HG03196 (cell line): ENCODE data around the gene SRSF8.
"Not testable (repeated sequence)": the region's sequence is repeated elsewhere in the genome, so short reads cannot be mapped to it uniquely, and the experiment has no call there.

Experiments used
- ATAC-seq: cut with Tn5 transposase; IDR thresholded peaks from one replicate; pipeline ENCODE4 v1.9.1; 2021; ENCODE audit not compliant: unreplicated experiment

The SRSF8 gene, protein sequence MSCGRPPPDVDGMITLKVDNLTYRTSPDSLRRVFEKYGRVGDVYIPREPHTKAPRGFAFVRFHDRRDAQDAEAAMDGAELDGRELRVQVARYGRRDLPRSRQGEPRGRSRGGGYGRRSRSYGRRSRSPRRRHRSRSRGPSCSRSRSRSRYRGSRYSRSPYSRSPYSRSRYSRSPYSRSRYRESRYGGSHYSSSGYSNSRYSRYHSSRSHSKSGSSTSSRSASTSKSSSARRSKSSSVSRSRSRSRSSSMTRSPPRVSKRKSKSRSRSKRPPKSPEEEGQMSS

DNA sequence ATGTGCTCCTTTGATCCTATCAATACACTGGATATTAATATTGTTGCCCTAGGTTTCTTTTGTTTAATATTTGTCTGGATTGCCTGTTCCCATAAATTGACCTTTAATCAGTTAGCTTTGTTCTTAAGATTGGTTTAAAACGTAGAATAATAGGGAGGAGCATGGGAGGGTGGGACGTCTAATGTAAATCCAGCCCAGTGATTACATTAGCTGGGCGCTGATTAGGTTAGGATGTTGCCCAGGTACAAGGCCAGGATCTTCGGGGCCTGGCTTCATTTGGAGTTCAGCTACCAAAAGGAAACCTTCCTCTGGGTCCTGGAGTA is at the start of gene SRSF8:
SRSF8 (plus strand) TSS at position 204 of the 323 bp plus-strand sequence. CDS start 308 bp downstream, outside the sequence.
- peak; percentile 33 for ATAC-seq

DNA sequence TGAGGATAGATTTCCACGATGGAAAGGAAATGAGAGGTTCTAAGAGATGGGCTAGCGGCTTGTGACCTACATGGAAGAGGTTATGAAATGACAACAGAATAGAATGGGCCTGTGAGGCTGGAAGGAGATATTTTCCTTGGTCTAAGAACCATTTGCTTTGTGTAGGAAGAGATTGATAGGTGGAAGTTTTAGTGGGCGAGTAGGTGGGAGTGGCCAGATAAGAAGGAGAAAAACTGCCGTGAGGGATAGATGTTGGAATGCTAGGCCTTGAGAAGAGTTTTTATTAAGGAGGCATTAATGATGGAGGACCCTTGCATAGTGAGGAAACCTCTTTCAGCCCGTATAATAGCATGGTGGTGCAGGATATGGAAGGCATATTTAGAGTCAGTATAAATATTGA is 45.3 kb upstream of the SRSF8 start:
- not testable (repeated sequence) for ATAC-seq

DNA sequence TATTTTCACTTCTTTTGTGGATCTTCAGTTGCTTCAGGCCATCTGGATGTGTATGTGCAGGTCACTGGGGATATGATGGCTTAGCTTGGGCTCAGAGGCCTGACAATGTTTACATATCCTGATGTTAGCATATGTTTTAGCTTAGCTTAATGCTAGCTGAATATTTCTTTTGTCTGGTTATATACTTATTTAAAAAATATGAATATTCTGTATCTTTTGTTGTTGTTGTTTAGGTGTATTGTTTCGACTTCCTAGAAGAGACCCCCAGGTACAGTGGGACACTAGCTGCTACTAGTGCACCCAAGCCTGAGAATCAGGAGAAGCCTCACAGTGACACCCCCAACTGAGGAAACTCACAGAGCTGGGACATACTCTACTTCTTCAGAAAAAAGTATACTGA is 41.8 kb upstream of the SRSF8 start, which contains the start of gene KDM4E:
KDM4E (plus strand) TSS at position 301 of the 400 bp plus-strand sequence. CDS start 300 bp downstream, outside the sequence.
- no peak for ATAC-seq

DNA sequence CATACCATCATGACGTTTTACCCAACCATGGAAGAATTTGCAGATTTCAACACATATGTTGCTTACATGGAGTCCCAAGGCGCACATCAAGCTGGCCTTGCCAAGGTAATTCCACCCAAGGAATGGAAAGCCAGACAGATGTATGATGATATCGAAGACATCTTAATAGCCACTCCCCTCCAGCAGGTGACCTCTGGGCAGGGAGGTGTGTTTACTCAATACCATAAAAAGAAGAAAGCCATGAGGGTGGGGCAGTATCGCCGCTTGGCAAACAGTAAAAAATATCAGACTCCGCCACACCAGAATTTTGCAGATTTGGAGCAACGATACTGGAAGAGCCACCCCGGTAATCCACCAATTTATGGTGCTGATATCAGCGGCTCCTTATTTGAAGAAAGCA is 41.1 kb upstream of the SRSF8 start:
- not testable (repeated sequence) for ATAC-seq

DNA sequence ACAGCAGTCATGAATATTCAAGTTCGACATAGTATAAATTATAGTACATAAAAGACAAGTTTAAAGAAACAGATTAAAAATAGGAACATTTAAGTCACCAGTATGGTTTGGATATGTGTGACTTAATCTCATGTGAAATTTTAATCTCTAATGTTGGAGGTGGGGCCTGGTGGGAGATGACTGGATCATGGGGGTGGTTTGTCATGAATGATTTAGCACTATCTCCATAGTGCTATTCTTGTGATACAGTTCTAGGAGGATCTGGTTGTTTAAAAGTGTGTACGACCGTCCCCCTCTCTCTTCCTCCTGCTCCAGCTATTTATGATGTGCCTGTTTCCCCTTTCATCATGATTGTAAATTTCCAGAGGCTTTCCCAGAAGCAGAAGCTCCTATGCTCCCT is 38.4 kb upstream of the SRSF8 start:
- no peak for ATAC-seq

DNA sequence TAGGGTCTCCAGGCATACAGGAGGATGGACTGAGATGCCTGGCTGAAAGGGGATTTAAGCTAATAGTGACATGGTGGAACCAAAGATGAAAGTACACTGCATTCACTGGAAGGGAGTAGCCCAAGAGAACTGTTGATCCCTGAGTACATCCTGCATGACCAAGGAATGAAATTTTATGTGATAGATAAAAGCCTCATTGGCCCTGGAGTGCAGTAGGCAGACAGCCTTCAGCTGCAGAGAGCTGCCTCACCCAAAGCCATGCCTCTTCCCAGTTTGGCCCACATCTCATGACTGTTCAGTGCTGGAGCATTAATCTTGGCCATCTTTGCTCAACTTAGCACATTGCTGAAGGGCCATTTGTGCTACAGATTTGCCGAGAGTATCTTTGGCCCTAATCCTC is 33.7 kb upstream of the SRSF8 start:
- no peak for ATAC-seq

DNA sequence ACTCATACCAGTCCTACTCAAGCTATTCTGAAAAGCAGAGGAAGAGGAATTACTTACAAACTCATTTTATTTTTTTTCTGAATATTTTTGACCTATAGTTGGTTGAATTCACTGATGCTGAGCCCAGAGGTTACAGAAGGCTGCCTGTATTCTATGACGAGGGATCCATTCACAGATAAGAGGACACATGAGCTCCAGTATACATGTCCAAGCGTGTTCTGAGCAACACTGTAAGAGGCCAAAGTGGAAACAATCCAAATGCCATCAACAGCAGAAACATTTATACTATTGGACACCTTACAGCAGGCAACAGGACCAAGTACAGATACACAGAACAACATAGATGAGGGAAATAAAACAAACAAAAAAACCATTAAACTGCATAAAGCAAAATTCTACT is 31.4 kb upstream of the SRSF8 start:
- ATAC-seq: no peak

DNA sequence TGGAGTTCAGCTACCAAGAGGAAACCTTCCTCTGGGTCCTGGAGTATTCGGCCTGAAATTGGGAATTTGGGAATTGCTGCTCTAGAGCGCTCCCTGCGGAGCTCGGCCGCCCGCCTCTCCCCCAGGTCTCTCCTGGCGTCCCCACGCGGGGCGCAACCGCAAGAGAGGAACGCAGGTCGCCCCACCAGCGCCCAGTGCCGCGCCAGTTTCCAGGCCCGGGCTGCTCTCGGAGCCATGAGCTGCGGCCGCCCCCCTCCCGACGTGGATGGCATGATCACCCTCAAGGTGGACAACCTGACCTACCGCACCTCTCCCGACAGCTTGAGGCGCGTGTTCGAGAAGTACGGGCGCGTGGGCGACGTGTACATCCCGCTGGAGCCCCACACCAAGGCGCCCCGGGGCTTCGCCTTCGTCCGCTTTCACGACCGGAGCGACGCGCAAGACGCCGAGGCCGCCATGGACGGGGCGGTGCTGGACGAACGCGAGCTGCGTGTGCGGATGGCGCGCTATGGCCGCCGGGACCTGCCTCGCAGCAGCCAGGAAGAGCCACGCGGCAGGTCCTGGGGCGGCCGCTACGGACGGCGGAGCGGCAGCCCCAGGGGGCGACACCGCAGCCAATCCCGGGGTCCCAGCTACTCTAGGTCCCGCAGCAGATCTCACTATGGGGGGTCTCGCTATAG is 29.2 kb upstream of the SRSF8 start:
- not testable (repeated sequence) for ATAC-seq

DNA sequence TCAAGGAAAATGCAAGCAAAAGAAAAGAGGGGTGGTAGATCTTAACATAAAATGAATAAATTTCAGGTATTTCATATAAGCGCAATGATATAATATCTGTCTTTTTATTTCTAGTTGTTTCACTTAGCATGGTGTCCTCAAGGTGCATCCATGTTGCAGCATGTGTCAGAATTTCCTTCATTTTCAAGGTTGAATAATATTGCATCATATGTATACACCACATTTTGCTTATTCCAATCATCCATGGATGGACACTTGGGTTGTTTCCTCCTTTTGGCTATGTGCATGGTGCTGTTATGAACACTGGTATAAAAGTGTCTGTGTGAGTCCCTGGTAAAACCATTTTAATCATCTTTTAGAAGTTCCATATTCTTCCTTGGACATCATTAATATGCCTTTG is 24.5 kb upstream of the SRSF8 start:
- no peak for ATAC-seq

DNA sequence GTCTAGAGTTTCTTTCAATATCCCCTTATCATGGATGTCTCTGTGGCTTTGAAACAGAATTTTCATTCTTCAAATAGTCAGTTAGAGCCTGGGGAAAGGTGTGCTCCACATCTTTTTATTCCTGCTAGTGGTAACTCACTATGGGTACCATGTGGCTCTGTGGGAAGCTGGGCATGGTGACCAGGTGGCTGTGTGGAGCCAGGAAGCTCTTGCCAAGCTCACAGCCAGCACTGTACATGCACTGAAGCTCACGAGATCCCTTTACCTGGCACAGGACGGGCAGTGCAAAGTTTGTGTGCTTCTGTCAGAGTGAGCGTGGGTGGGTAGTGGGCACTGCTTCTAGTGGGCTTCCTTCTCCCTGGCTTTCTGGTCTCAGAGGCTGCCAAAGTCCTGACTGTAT is 23.8 kb upstream of the SRSF8 start:
- ATAC-seq: no peak

DNA sequence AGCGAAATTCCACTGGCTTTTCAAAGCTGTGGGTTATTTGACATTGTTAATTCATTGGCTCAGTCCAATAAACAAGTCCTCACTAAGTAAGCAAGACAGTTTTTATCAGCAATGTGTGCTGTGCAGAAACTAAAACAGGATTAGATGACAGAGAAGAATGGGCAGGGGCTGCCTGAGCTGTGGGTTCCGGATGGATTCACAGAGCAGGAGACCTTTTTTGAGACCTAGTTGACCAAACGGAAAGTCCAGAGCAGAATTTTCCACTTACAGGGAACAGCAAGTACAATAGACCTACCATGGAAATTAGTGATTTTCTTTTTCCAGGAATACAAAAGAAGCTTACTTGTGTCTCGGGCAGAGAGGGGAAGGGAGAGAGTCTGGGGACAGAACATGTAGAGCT is 22.7 kb upstream of the SRSF8 start:
- no peak for ATAC-seq

DNA sequence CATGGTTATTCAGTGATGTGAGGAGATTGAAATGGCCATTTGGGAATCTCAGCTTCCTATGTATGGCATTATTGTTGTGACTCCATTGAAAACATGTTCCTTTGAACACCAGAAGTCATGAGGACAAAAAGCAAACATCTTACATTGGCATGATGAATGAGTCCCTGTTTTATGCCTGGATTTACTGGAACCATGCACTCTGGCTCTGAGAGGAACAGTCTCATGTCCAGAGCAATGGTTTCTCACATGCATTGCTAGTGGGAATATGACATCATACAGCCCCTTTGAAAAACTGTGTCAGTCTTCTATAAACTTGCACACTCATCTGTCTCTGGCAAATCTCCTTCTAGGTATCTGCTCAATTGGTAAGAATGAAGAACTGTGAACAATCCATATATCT is 20.9 kb upstream of the SRSF8 start:
- no peak for ATAC-seq

DNA sequence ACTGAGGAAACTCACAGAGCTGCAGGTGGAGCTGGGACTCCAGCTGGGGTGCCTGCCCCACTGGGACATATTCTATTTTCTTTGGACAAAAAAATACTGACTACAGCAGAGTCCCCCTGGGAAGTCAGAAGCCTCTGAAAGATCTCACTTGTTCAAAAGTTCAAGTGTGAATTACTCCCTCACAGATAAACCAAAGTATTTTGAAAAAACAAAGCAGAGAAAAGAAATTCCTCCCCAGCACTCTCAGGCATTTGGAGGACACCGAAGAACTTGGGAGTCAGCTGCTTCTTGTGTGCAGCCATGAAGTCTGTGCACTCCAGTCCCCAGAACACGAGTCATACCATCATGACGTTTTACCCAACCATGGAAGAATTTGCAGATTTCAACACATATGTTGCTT is 17.6 kb upstream of the SRSF8 start, which contains the start of gene KDM4F:
KDM4F (plus strand) TSS at position 301 of the 400 bp plus-strand sequence.
- not testable (repeated sequence) for ATAC-seq

DNA sequence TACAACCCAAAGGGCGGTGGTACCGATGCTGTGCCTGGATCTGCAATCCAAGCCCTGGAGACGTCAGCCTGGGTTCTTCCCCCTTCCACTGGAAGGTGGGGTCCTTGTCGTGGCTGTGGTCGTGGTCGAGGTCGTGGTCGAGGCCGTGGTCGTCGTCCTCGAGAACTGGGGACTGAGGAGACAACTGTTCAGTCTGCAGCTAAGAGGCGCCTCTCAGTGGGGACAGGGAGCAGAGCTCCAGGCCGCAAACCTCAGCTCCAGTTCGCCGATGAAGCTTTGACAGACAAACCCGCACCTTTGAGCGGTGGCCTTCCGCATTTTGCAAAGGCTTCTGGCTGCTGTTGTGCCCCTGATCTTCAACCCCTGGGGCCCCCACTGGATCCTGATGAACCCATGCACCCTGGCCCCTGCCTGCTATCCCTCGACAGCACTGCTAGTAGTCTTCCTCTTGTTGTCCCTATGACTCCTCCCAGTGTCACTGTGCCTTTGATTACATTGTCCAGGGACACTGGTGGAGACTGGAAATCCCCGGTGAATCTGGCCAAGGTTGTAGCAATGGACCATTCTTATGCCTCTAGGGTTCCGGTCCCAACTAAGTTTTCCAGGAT is 16.0 kb upstream of the SRSF8 start:
- ATAC-seq: no peak

DNA sequence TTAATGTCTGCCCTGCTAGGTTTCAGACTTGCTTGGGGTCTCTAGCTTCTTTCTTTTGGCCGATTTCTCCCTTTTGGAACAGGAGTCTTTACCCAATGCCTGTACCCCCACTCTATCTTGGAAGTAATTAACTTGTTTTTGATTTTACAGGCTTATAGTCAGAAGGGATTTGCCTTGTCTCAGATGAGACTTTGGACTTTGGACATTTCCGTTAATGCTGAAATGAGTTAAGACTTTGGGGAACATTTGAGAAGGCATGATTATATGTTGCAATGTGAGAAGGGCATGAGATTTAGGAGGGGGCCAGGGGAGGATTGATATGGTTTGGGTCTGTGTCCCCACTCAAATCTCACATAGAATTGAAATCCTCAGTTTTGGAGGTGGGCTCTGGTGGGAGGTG is 12.4 kb upstream of the SRSF8 start:
- ATAC-seq: no peak

DNA sequence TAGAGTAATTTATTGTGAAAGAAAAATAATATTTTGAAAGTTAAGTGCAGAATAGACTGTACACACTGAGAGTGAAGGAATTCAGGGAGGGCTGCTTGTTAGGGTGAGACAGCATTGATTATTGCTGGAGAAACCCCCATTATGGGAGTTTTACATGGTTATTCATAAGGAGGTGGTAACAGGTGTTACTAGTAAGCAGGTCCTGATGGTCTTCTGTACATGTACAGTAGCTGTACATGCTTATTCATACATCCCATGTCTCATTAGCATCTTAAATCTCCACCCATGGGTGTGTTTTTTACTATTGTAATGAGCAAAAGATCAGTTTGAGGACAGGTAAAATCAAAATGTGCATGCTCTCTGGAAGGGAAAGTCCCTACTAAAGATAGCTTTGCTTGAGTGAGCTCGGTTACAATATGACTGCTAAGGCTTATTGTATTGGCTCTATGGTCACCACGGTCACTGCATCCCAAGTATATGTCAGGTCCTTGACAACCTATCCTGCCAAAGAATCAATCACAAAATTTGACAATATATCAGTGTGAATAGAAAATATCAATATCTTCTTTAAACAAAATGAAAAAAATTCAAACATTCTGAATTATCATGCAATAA is 11.3 kb upstream of the SRSF8 start:
- ATAC-seq: peak; percentile 94

DNA sequence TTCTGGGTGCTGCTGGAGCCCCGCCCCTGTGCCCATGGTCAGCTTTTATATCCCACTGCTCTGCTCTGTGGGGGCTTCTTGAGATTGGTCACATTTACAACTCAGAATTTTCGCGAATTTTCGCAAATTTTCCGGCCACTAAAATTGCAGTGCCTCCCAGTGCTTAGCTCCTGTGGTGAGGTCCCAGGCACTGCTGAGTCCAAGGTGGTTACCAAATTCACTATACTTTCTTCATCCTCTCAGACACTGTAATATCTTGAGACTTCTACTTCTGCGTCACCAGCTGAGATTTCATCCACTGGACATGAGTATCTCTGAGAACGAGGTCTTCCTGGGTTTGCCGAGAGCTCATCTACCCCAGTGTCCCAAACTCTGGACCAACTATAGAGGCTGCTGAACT is 8.8 kb upstream of the SRSF8 start:
- ATAC-seq: no peak

DNA sequence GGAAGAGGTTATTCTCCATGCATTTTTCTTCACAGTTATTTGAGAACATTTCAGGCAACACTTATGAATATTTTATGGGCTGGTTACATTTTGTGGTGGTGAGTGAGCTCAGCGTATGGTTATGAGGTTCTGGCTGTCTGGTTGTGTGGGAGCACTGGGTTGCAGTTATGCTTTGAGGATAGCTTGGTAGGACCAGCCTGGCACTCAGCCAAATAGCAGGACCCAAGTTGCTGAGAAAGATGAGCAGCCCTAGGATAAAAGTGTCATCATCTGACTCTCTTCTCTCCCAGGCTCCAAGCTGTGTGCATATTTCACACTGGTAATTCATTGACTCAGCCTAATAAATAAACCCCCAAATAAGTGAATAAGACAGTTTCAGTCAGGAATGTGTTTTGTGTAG is 8.1 kb upstream of the SRSF8 start:
- ATAC-seq: no peak

DNA sequence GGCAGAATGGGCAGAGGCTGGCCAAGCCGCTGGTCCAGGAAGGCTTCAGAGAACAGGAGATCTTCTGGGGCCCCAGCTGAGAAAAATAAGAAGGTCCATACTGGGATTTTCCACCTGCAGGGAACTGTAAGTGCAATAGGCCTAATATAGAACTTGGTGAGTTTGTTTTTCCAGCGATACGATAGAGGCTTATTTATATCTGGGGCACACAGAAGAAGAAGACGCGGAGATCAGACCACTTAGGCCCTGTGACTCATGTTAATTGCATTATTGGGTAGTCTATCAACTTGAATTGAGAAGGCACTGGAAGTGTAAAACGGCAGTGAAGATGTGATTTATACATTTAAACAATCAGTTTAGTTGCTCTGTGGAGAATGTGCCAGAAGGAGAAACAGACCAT is 7.7 kb upstream of the SRSF8 start:
- ATAC-seq: no peak

DNA sequence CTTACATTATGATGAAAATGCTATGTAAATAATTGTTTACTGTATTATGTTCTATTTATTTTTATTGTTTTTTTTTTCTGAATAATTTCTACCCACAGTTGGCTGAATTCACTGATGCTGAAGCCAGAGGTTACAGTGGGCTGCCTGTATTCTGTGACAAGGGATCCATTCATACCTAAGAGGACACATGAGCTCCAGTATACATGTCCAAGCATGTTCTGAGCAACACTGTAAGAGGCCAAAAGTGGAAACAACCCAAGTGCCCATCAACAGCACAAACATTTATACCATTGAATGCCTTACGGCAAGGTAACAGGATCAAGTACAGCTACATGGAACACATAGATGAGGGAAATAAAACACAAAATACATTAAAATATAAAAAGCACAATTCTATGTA is 1.4 kb upstream of the SRSF8 start:
- ATAC-seq: no peak

DNA sequence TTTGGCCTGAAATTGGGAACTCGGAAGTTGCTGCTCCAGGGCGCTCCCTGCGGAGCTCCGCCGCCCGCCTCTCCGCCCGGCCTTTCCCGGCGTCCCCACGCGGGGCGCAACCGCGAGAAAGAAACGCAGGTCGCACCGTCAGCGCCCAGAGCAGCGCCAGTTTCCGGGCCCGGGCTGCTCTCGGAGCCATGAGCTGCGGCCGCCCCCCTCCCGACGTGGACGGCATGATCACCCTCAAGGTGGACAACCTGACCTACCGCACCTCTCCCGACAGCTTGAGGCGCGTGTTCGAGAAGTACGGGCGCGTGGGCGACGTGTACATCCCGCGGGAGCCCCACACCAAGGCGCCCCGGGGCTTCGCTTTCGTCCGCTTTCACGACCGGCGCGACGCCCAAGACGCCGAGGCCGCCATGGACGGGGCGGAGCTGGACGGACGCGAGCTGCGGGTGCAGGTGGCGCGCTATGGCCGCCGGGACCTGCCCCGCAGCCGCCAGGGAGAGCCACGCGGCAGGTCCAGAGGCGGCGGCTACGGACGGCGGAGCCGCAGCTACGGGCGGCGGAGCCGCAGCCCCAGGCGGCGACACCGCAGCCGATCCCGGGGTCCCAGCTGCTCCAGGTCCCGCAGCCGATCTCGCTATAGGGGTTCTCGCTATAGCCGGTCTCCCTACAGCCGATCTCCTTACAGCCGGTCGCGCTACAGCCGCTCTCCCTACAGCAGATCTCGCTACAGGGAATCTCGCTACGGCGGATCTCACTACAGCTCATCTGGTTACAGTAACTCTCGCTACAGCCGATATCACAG is 521 bp downstream of the SRSF8 start:
- ATAC-seq: peak; percentile 50
